B cell (primary cell): Measurements from ENCODE around the gene WDR54.

Experiments used
- EZH2 ChIP-seq: IDR thresholded peaks from 2 replicates; pipeline ENCODE4 v1.6.1; 2012; ENCODE audit warnings: borderline replicate concordance, low read depth, mild to moderate bottlenecking, moderate library complexity, low read length; ENCODE audit not compliant: insufficient read depth, poor library complexity, severe bottlenecking
- TF ChIP-seq, protein P1 (sequence below): fragments of 200-600 bp; IDR thresholded peaks from one replicate; pipeline ENCODE4 v1.8.0; 2022; ENCODE audit warnings: antibody characterized with exemption, mild to moderate bottlenecking

DNA sequence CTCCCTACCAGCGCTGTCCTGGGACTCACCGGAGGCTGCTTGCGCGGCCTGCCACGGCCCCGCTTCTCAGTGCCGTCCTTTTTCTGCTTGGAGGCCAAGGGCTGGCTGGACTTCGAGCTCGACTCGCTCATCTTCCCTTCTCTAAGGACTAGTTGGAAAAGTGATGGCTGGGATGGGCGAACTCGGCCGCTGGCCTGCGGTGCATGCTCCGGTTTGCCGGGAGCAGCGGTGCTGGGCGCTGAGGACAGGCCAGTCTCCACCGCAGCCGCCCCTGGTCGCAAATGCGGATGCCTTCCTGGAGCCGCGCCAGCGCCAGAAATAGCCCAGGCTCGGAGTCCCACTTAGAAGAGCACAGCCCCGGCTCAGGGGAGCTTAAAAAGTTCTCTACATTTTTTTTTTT lies 3.2 kb upstream of the WDR54 start:
- TF ChIP-seq EZH2: no peak
- TF ChIP-seq, protein P1, sequence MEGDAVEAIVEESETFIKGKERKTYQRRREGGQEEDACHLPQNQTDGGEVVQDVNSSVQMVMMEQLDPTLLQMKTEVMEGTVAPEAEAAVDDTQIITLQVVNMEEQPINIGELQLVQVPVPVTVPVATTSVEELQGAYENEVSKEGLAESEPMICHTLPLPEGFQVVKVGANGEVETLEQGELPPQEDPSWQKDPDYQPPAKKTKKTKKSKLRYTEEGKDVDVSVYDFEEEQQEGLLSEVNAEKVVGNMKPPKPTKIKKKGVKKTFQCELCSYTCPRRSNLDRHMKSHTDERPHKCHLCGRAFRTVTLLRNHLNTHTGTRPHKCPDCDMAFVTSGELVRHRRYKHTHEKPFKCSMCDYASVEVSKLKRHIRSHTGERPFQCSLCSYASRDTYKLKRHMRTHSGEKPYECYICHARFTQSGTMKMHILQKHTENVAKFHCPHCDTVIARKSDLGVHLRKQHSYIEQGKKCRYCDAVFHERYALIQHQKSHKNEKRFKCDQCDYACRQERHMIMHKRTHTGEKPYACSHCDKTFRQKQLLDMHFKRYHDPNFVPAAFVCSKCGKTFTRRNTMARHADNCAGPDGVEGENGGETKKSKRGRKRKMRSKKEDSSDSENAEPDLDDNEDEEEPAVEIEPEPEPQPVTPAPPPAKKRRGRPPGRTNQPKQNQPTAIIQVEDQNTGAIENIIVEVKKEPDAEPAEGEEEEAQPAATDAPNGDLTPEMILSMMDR: no peak
